Endothelial cell (in vitro differentiated cells): Measurements from ENCODE around the gene TTPAL. TPM values are rescaled to one million over a fixed set of nuclear protein-coding genes. Genes with fewer than 3 reads are reported as not detected.

Experiments
- DNase-seq: peaks from one replicate; pipeline ENCODE4 v3.0.0; 2021; ENCODE audit warnings: low spot score
- H3K27ac Mint-ChIP-seq: one replicate; pipeline ENCODE4 v1.8.0; 2021; ENCODE audit warnings: mixed read lengths, inconsistent platforms; ENCODE audit not compliant: unreplicated experiment
- H3K27me3 Mint-ChIP-seq: one replicate; pipeline ENCODE4 v1.8.0; 2021; ENCODE audit warnings: mild to moderate bottlenecking, moderate library complexity, mixed read lengths, inconsistent platforms; ENCODE audit not compliant: unreplicated experiment
- H3K36me3 Mint-ChIP-seq: one replicate; pipeline ENCODE4 v1.8.0; 2021; ENCODE audit warnings: mild to moderate bottlenecking, low read depth, mixed read lengths, inconsistent platforms; ENCODE audit not compliant: unreplicated experiment
- H3K4me1 Mint-ChIP-seq: one replicate; pipeline ENCODE4 v1.8.0; 2021; ENCODE audit warnings: mild to moderate bottlenecking, mixed read lengths, inconsistent platforms; ENCODE audit not compliant: unreplicated experiment
- H3K4me3 Mint-ChIP-seq: one replicate; pipeline ENCODE4 v1.8.0; 2021; ENCODE audit warnings: mild to moderate bottlenecking, mixed read lengths, inconsistent platforms; ENCODE audit not compliant: unreplicated experiment
- H3K9me3 Mint-ChIP-seq: one replicate; pipeline ENCODE4 v1.8.0; 2021; ENCODE audit warnings: mixed read lengths, inconsistent platforms; ENCODE audit not compliant: unreplicated experiment
- total RNA-seq: library from RNA; stranded (reverse); fragmentation: NEBNext Ultra II Directional; extraction: Animal tissue kit (Norgen Biotek cat#: 25700); gene quantifications from one replicate; pipeline ENCODE4 v1.2.1, GENCODE V29; 2021; ENCODE audit not compliant: unreplicated experiment
- TF ChIP-seq, protein P1 (sequence below): fragments of 200-600 bp; sonication (generic); IDR thresholded peaks from one replicate; pipeline ENCODE4 v1.5.0; 2021; ENCODE audit warnings: antibody characterized with exemption; ENCODE audit not compliant: unreplicated experiment

TTPAL gene
- total RNA-seq, 1 donor from 2014 or later: 10.3 TPM

DNA sequence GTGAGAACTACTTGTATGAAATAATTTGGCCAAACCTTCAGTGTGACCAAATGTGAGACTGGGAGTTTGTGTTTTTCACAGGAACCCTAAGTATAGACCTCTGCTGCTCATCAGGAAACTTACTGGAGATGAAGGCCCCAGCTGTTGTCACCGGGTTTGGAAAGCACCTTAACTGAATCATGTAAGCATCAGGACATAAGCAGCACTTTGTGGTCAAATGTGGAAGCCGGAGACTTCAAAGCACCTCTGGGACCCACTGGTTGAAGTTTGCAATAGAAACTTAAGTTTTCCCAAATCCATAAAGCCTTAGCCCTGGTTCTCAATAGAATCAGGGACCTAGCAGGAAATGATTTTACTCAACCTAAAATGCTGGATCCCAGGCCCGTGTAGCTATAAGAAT lies 14.3 kb downstream of the TTPAL start:
- H3K4me1 Mint-ChIP-seq: no peaks in the 10 kb centered on the region
- peaks cover 39% of the 10 kb centered on the region for H3K36me3 Mint-ChIP-seq
- TF ChIP-seq, protein P1, sequence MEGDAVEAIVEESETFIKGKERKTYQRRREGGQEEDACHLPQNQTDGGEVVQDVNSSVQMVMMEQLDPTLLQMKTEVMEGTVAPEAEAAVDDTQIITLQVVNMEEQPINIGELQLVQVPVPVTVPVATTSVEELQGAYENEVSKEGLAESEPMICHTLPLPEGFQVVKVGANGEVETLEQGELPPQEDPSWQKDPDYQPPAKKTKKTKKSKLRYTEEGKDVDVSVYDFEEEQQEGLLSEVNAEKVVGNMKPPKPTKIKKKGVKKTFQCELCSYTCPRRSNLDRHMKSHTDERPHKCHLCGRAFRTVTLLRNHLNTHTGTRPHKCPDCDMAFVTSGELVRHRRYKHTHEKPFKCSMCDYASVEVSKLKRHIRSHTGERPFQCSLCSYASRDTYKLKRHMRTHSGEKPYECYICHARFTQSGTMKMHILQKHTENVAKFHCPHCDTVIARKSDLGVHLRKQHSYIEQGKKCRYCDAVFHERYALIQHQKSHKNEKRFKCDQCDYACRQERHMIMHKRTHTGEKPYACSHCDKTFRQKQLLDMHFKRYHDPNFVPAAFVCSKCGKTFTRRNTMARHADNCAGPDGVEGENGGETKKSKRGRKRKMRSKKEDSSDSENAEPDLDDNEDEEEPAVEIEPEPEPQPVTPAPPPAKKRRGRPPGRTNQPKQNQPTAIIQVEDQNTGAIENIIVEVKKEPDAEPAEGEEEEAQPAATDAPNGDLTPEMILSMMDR: no peak
- no peak overlapping the region for H3K4me3 Mint-ChIP-seq
- H3K27me3 Mint-ChIP-seq: peaks cover 2% of the 10 kb centered on the region
- H3K9me3 Mint-ChIP-seq: no peaks in the 10 kb centered on the region
- no peak for DNase-seq
- H3K27ac Mint-ChIP-seq: no peak overlapping the region

DNA sequence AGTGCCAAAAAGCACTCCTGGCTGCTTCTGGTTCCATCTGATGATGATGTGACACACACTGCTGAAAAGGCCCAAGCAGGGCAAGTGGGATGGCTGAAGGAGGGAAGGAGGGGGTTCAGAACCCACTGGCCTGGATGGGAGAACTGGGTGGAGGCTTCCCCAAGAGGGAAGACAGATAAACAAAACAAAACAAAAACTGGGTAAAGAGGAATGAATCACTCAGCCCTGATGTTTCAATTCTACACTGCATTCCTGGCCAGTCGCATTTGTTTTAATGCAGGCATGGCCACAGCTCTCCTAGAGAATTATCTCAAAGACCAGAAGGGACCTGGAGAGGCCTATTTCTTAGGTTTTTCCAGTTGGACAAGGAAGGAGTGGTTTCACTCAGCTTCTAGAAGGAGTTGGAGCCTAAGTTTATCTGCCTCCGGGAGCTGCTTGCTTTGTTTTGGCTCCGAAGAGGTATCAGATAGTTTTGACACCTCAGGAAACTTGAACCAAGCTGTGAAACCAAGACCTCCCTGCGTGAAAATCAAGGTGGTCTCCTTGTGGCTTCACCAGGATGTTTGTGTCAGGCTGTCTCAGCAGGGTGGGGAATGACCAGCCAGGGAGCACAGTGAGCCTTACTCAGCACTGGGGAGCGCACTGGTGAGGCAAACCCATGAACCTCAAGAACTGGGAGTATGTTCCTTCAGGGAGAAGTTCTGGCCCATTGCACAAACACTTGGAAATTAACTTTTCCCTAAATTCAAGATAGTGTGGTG lies 16.1 kb downstream of the TTPAL start:
- H3K4me1 Mint-ChIP-seq: no peaks in the 10 kb centered on the region
- H3K27me3 Mint-ChIP-seq: peaks cover 2% of the 10 kb centered on the region
- H3K27ac Mint-ChIP-seq: no peak overlapping the region
- TF ChIP-seq, protein P1: no peak
- no peak for DNase-seq
- H3K9me3 Mint-ChIP-seq: no peaks in the 10 kb centered on the region
- peaks cover 42% of the 10 kb centered on the region for H3K36me3 Mint-ChIP-seq
- H3K4me3 Mint-ChIP-seq: peak overlapping the region; percentile 59

DNA sequence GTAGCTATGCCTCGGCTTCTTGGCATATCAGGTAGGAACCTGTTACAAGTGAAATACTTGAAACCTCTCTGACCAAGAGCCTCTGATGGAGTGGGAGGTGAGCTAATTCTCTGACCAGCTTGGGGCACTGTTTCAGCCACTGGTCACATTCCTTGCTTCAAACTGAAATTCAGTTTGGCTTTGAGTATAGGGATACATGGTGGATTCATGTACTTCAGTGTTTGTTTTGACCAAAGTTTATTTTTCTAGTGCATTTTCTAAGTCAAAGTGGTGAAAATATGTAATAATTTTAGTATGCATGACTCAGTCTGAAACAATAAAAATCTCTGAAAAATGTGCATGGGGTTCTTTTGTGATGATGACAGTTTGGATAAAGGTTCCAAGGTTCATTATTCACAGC lies 18.6 kb downstream of the TTPAL start:
- no peaks in the 10 kb centered on the region for H3K9me3 Mint-ChIP-seq
- no peaks in the 10 kb centered on the region for H3K4me1 Mint-ChIP-seq
- TF ChIP-seq, protein P1: no peak
- DNase-seq: no peak
- peaks cover 2% of the 10 kb centered on the region for H3K27me3 Mint-ChIP-seq
- peaks cover 48% of the 10 kb centered on the region for H3K36me3 Mint-ChIP-seq
- no peak overlapping the region for H3K4me3 Mint-ChIP-seq
- no peak overlapping the region for H3K27ac Mint-ChIP-seq

DNA sequence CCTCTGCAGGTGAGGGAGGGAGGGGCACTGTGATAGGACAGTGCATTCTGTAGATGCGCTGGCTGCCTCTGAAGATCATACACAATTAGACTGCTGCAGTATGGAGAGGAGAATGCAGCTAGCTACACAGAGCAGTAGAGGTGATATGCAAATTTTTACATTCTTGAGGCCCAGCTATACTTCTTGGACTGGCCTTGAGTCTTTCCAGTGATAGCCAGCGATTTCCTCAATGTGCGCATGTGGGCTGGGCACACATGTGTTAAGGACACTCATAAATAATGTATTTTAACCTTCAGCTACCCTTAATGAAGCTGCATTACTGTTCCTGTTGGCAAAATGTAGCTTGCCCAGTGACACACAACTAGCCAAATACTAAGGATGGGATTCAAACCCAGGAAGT lies 19.0 kb downstream of the TTPAL start:
- peaks cover 2% of the 10 kb centered on the region for H3K27me3 Mint-ChIP-seq
- TF ChIP-seq, protein P1: no peak
- no peak for DNase-seq
- H3K9me3 Mint-ChIP-seq: no peaks in the 10 kb centered on the region
- peaks cover 44% of the 10 kb centered on the region for H3K36me3 Mint-ChIP-seq
- H3K4me1 Mint-ChIP-seq: no peaks in the 10 kb centered on the region
- no peak overlapping the region for H3K27ac Mint-ChIP-seq
- no peak overlapping the region for H3K4me3 Mint-ChIP-seq

DNA sequence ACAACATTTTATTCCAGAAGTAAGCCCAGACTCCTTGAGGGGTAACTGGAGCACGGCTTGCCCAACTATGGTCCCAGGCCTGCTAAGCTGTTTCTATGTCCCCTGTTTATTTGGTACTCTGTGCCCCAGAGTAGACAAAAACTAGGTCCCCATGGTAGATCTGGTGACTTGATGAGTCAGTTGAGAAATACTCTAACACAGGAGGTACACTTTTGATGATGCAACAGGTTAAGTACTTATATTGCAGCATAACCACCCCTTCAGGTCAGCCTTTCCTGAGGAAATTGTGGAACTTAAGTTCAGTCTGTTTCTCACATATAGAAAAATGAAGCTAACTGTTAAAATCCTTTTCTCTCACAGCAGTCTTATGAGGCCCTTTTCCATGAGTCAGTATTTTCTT lies 19.6 kb downstream of the TTPAL start:
- no peak for DNase-seq
- H3K4me3 Mint-ChIP-seq: no peak overlapping the region
- H3K4me1 Mint-ChIP-seq: no peaks in the 10 kb centered on the region
- H3K27ac Mint-ChIP-seq: no peak overlapping the region
- H3K36me3 Mint-ChIP-seq: peaks cover 42% of the 10 kb centered on the region
- TF ChIP-seq, protein P1: no peak
- H3K27me3 Mint-ChIP-seq: peaks cover 2% of the 10 kb centered on the region
- H3K9me3 Mint-ChIP-seq: no peaks in the 10 kb centered on the region
